PC-9 (cell line): Measurements from ENCODE around the gene HIVEP2.

Experiments used
- CTCF ChIP-seq: fragments of 200-600 bp; sonication (generic); conservative IDR thresholded peaks from 2 replicates; pipeline ENCODE4 v1.6.1; 2017; ENCODE audit warnings: mixed run types, antibody characterized with exemption, mild to moderate bottlenecking, moderate library complexity
- EZH2 ChIP-seq: fragments of 200-600 bp; sonication (generic); IDR thresholded peaks from 2 replicates; pipeline ENCODE4 v1.8.0; 2017; ENCODE audit warnings: antibody characterized with exemption, low read depth

GRCh38 chr6:142945049-142945445, at the start of gene HIVEP2:
- TF ChIP-seq CTCF (no peak), EZH2 (no peak)
